T-cell (primary cell): ENCODE measurements around the gene COL1A1. TPM values are rescaled to one million over a fixed set of nuclear protein-coding genes. Genes with fewer than 3 reads are reported as not detected.
A peak's percentile ranks its signal among the peaks of the same experiment; 100 is the strongest.

Experiments used
- ATAC-seq, 4 experiments: fragments of 200-7000 bp in 3 of 4; fragments of 150-1000 bp in 1 of 4; cut with Tn5 transposase; replicated peaks in 1 of 4; 1 replicate in 3 of 4; 2 replicates in 1 of 4; pipeline ENCODE4 v1.10.0; 2021; ENCODE audit warnings: moderate library complexity in 3 of 4, mild to moderate bottlenecking in 2 of 4, moderate number of reproducible peaks in 1 of 4
- CTCF ChIA-PET, 2 donors: fragments of 300-600 bp; sonication (Branson Sonifier 250); formaldehyde crosslinking; loops; one replicate each; lab custom pipeline; 2022; ENCODE audit warnings: antibody characterized with exemption in 2 of 2; lab: Charles Lee
- POLR2A ChIA-PET, 2 donors: fragments of 300-600 bp; sonication (Branson Sonifier 250); formaldehyde crosslinking; loops; one replicate each; lab custom pipeline; 2022; ENCODE audit warnings: antibody characterized with exemption in 2 of 2; lab: Charles Lee
- DNase-seq, 35 experiments: peaks; one replicate each; pipeline versions ENCODE4 v3.0.0 to v3.0.0-alpha.2; 2013 to 2023
- H3K27ac ChIP-seq: one replicate; pipeline ENCODE4 v1.5.1; 2013; ENCODE audit warnings: low read length
- H3K27me3 ChIP-seq, 2 experiments: replicated peaks in 1 of 2; 1 replicate in 1 of 2; 2 replicates in 1 of 2; pipeline versions ENCODE4 v1.6.1 to v1.7.0; 2013; ENCODE audit warnings: low read length in 1 of 2, mixed read lengths in 1 of 2; ENCODE audit not compliant: control insufficient read depth in 2 of 2, insufficient read depth in 2 of 2; ENCODE audit errors: extremely low read depth in 1 of 2
- H3K36me3 ChIP-seq, 2 donors: 1 replicate in 1 of 2; 2 replicates in 1 of 2; pipeline versions ENCODE4 v1.6.1 to v1.7.0; 2013; ENCODE audit warnings: low read length in 1 of 2; ENCODE audit not compliant: control insufficient read depth in 2 of 2, insufficient read depth in 1 of 2; ENCODE audit errors: extremely low read depth in 1 of 2
- H3K4me1 ChIP-seq, 2 experiments: 1 replicate in 1 of 2; 2 replicates in 1 of 2; pipeline versions ENCODE4 v1.6.1 to v1.7.0; 2013; ENCODE audit warnings: low read length in 2 of 2, mixed read lengths in 1 of 2; ENCODE audit not compliant: insufficient read depth in 2 of 2, control insufficient read depth in 1 of 2; ENCODE audit errors: extremely low read depth in 1 of 2
- H3K4me3 ChIP-seq, 2 donors: 1 replicate in 1 of 2; 2 replicates in 1 of 2; pipeline versions ENCODE4 v1.5.1 to v1.7.0; 2013; ENCODE audit warnings: mild to moderate bottlenecking in 2 of 2, low read length in 1 of 2, moderate library complexity in 1 of 2; ENCODE audit not compliant: control insufficient read depth in 1 of 2; ENCODE audit errors: extremely low read depth in 1 of 2
- H3K9me3 ChIP-seq: 2 replicates; pipeline ENCODE4 v1.7.0; 2013
- H3K27ac Mint-ChIP-seq, 2 donors: one replicate each; pipeline ENCODE4 v1.8.0; 2020 to 2021; ENCODE audit warnings: mild to moderate bottlenecking in 2 of 2, mixed read lengths in 2 of 2
- H3K27me3 Mint-ChIP-seq, 2 donors: one replicate each; pipeline ENCODE4 v1.8.0; 2021 to 2022; ENCODE audit warnings: mixed read lengths in 2 of 2
- H3K36me3 Mint-ChIP-seq: one replicate; pipeline ENCODE4 v1.8.0; 2021; ENCODE audit warnings: mixed read lengths
- H3K4me1 Mint-ChIP-seq, 3 donors: one replicate each; pipeline ENCODE4 v1.8.0; 2020 to 2022; ENCODE audit warnings: mixed read lengths in 3 of 3, mild to moderate bottlenecking in 1 of 3
- H3K4me3 Mint-ChIP-seq, 3 donors: one replicate each; pipeline ENCODE4 v1.8.0; 2020 to 2022; ENCODE audit warnings: mild to moderate bottlenecking in 3 of 3, mixed read lengths in 3 of 3, moderate library complexity in 3 of 3
- H3K9me3 Mint-ChIP-seq, 3 donors: one replicate each; pipeline ENCODE4 v1.8.0; 2020 to 2022; ENCODE audit warnings: mixed read lengths in 3 of 3
- whole genome bisulfite sequencing: methylation state at CpG from one replicate; pipeline ENCODE4 v1.1.5; 2013; ENCODE audit warnings: missing lambda C conversion rate; ENCODE audit not compliant: insufficient coverage; 5-methylcytosine and 5-hydroxymethylcytosine counted together
- total RNA-seq, 35 experiments: library from RNA in 6 of 35; stranded (reverse) in 6 of 35; fragments of 120-200 nt in 1 of 35; gene quantifications; one replicate each; pipeline versions ENCODE4 v1.2.1 to v1.2.4 and lab custom pipeline; 2013 to 2026

COL1A1 gene
- total RNA-seq, 5 donors from 2014 or later (not counting 1 experiment from before 2014, with no cell fraction given): 4.1 to 21.0 (median 6.6) TPM

DNA sequence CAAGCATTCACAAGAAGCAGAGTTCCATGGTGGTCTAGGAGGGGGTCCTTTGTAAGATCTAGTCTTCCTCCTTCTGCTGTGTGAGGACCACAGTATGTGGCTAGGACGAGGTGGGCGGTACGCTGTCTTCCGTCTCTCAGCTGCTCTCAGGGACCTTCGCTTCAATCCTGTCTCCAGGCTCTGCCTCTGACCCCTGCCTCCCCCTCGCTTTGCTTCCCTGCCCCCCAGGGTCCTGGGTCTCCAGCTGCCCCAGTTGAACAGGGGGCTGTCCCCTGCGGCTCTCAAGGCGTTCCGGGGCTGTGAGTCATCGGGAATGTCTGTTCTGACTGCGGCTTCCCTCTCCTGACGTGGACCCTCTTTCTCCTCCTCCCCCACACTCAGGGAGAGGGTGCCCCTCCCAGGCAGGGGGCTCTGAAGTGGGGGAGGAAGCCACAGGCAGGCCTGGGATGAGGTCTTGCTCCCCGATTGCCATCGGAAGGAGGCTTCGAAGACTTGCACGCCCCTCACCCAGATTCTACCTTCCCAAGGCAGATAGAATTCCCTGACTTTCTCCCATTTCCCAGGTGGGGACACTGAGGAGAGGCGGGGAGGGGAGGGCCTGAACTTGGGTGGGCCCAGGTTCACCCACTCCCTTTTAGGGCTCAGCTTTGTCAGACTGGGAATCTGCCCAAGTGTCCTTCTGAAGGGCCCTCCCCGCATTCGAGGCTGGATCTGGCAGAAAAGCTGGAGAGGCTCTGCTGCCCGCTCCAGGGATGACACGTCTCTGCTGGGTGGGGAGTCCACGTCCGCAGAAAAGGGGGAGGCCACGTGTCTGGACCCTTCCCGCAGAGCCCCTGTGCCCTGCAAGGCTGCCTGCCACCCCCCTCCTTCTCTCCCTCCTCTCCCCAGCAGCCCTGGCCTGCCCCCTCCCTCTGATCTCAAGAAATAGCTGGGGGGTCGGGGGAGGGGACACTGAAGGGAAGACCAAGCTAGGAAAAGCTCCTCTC is 9.1 kb upstream of the COL1A1 start:
- Histone ChIP-seq H3K9me3 (no peaks in the 10 kb centered on the region), H3K4me3 (no peak overlapping the region), H3K27ac (no peak overlapping the region), H3K36me3 (no peaks in the 10 kb centered on the region), H3K27me3 (peaks cover 0 to 56% of the 10 kb centered on the region in 2 experiments), H3K4me1 (peaks cover 10% of the 10 kb centered on the region in 2 experiments)
- H3K4me3 Mint-ChIP-seq: no peak overlapping the region
- H3K4me1 Mint-ChIP-seq: peaks cover 9 to 18% (median 10%) of the 10 kb centered on the region in 3 donors
- peaks cover 39 to 53% of the 10 kb centered on the region in 2 donors for H3K27me3 Mint-ChIP-seq
- CTCF ChIA-PET: no interaction called here
- DNase-seq (no peak), ATAC-seq (no peak)
- no peaks in the 10 kb centered on the region for H3K36me3 Mint-ChIP-seq
- WGBS: 87% methylated on average over 12 of the region's 26 CpGs
- POLR2A ChIA-PET: no interaction called here
- H3K27ac Mint-ChIP-seq: no peak overlapping the region
- no peaks in the 10 kb centered on the region for H3K9me3 Mint-ChIP-seq

- H3K27ac ChIP-seq: no peak overlapping the region
- Mint-ChIP-seq H3K4me1 (peaks cover 9 to 18% (median 10%) of the 10 kb centered on the region in 3 donors), H3K36me3 (no peaks in the 10 kb centered on the region), H3K9me3 (no peaks in the 10 kb centered on the region), H3K27me3 (peaks cover 47 to 61% of the 10 kb centered on the region in 2 donors), H3K27ac (peak overlapping the region in 1 of 2 donors; percentile 39), H3K4me3 (no peak overlapping the region)
- ChIA-PET POLR2A (no interaction called here), CTCF (no interaction called here)
- DNase-seq (no peak), ATAC-seq (no peak)
- H3K9me3 ChIP-seq: no peaks in the 10 kb centered on the region
- H3K36me3 ChIP-seq: no peaks in the 10 kb centered on the region
- 78% methylated on average over 10 of the region's 16 CpGs for WGBS
- H3K4me1 ChIP-seq: peaks cover 10% of the 10 kb centered on the region in 2 experiments
- peaks cover 0 to 64% of the 10 kb centered on the region in 2 experiments for H3K27me3 ChIP-seq
- H3K4me3 ChIP-seq: no peak overlapping the region
These were observed 8.2 kb upstream of the COL1A1 start for GRCh38 chr17:50209472-50210239.

DNA sequence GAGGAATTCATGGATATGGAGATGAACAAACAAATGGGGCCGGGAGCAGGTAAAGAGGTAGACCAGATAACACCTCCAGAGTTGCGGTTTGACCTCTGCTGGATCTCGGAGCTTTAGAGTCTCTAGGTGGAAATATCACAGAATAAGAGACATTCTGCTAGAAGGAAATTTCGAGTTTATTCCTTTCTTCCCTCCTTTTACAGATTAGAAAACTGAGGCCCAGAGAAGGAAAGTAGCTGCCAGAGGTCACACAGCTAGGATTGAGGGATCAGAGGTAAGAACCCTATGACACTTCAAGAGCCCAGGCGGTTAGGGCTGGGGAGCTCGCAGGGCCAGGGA is 7.7 kb upstream of the COL1A1 start:
- H3K4me3 Mint-ChIP-seq: no peak overlapping the region
- H3K9me3 Mint-ChIP-seq: no peaks in the 10 kb centered on the region
- DNase-seq (no peak), ATAC-seq (no peak)
- H3K36me3 Mint-ChIP-seq: no peaks in the 10 kb centered on the region
- no peaks in the 10 kb centered on the region for H3K9me3 ChIP-seq
- POLR2A ChIA-PET: no interaction called here
- no peak overlapping the region for H3K4me3 ChIP-seq
- WGBS: 100% methylated on average over 2 of the region's 6 CpGs
- H3K4me1 Mint-ChIP-seq: peaks cover 9 to 18% (median 10%) of the 10 kb centered on the region in 3 donors
- H3K27ac Mint-ChIP-seq: peak overlapping the region in 1 of 2 donors; percentile 39
- H3K36me3 ChIP-seq: no peaks in the 10 kb centered on the region
- CTCF ChIA-PET: no interaction called here
- H3K27ac ChIP-seq: no peak overlapping the region
- H3K27me3 ChIP-seq: peaks cover 0 to 68% of the 10 kb centered on the region in 2 experiments
- peaks cover 48 to 64% of the 10 kb centered on the region in 2 donors for H3K27me3 Mint-ChIP-seq
- peaks cover 10% of the 10 kb centered on the region in 2 experiments for H3K4me1 ChIP-seq

DNA sequence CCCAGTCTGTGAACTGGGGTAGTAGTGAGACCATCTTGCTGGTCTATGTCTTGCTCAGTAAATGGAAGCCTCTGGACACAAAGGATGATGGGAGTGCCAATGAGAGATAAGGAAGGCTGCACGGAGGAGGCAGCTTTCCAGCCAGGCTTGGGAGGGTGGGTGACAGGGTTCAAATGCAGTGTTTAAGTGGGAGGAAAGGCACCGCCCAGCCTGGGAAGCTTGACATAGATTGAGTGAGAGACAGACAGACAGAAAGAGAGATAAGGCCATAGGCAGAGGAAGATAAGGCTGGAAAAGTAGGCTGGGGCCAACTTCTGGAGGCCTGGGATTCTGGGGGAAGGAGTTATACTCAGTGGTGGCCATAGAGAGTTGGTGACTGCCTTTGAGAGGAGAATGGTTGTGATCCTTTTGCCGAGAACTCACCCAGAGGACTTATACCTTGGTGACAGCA is 7.2 kb upstream of the COL1A1 start:
- H3K4me3 Mint-ChIP-seq: no peak overlapping the region
- no peak overlapping the region for H3K27ac ChIP-seq
- CTCF ChIA-PET: interaction anchor here in 1 of 2 donors (1.2 kb wide), 1 partner anchor 11 kb away, joined by 3 read pairs; no protein-coding TSS in a partner anchor

DNA sequence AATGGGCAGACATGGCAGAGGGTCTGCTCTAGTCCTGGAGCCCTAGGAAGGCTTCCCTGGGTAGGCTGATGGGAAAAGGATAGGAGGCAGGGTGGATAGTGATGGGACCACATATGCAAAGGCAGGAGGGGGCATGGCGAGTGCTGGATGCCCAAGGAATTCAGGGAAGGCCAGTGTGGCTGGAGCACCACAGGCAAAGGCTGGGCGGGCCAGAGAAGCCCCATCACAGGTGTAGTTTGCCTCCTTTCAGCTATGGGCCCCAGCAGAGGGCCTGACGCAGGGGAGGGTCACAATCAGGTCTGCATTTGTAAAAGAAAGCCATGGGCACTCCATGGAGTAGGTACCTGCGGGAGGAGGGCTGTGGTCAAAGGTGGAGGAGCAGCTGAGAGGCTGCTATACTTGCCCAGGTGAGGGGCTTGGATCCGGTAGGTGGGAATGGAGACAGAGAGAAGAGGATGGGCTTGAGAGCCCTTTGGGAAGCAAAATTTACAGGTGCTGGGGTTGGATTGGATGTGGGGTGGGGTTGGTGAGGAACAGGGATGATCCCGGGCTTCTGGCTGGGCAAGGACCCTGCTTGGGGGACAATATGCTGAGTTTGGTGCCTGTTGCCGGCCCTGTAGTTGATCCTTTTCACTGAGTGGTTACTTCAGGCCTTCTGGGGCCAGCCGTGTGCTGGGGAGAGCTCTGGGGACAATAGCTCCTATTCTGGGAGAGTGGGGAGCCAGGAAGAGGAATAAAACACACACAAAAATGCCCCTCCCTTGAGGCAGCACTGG is 6.5 kb upstream of the COL1A1 start:
- Mint-ChIP-seq H3K9me3 (no peaks in the 10 kb centered on the region), H3K4me3 (no peak overlapping the region), H3K27me3 (peaks cover 55 to 71% of the 10 kb centered on the region in 2 donors), H3K27ac (no peak overlapping the region), H3K4me1 (peaks cover 5 to 15% (median 10%) of the 10 kb centered on the region in 3 donors), H3K36me3 (no peaks in the 10 kb centered on the region)
- no peak for DNase-seq
- ChIA-PET CTCF (interaction anchor here (0.6 to 1.2 kb wide), 3 partner anchors 12 to 95 kb away, joined by 3 read pairs; no protein-coding TSS in a partner anchor), POLR2A (interaction anchor here (0.6 kb wide), 2 partner anchors 266 to 284 kb away, joined by 4 read pairs; no protein-coding TSS in a partner anchor)
- no peak overlapping the region for H3K27ac ChIP-seq
- H3K36me3 ChIP-seq: no peaks in the 10 kb centered on the region
- no peak for ATAC-seq
- no peak overlapping the region for H3K4me3 ChIP-seq
- H3K9me3 ChIP-seq: no peaks in the 10 kb centered on the region
- peaks cover 7% of the 10 kb centered on the region in 2 experiments for H3K4me1 ChIP-seq
- peaks cover 0 to 79% of the 10 kb centered on the region in 2 experiments for H3K27me3 ChIP-seq
- 80% methylated on average over 5 of the region's 8 CpGs for WGBS

More for the DNA sequence above, 7.2 kb upstream of the COL1A1 start:
- Histone ChIP-seq H3K27me3 (peaks cover 0 to 73% of the 10 kb centered on the region in 2 experiments), H3K4me1 (peaks cover 10% of the 10 kb centered on the region in 2 experiments), H3K36me3 (no peaks in the 10 kb centered on the region), H3K4me3 (no peak overlapping the region), H3K9me3 (no peaks in the 10 kb centered on the region)
- no peak for DNase-seq
- Mint-ChIP-seq H3K27ac (no peak overlapping the region), H3K9me3 (no peaks in the 10 kb centered on the region), H3K36me3 (no peaks in the 10 kb centered on the region), H3K4me1 (peaks cover 9 to 18% (median 10%) of the 10 kb centered on the region in 3 donors), H3K27me3 (peaks cover 53 to 69% of the 10 kb centered on the region in 2 donors)
- POLR2A ChIA-PET: no interaction called here
- no peak for ATAC-seq
- 80% methylated on average over 3 of the region's 3 CpGs for WGBS
